HG03469 (cell line): ENCODE results near the gene PSMA6.
"Not testable (repeated sequence)": the region's sequence is repeated elsewhere in the genome, so short reads cannot be mapped to it uniquely, and the experiment has no call there.

Experiments used
- ATAC-seq: cut with Tn5 transposase; IDR thresholded peaks from one replicate; pipeline ENCODE4 v1.9.1; 2021; ENCODE audit warnings: mild to moderate bottlenecking, moderate library complexity, moderate number of reproducible peaks; ENCODE audit not compliant: unreplicated experiment

Gene PSMA6

DNA sequence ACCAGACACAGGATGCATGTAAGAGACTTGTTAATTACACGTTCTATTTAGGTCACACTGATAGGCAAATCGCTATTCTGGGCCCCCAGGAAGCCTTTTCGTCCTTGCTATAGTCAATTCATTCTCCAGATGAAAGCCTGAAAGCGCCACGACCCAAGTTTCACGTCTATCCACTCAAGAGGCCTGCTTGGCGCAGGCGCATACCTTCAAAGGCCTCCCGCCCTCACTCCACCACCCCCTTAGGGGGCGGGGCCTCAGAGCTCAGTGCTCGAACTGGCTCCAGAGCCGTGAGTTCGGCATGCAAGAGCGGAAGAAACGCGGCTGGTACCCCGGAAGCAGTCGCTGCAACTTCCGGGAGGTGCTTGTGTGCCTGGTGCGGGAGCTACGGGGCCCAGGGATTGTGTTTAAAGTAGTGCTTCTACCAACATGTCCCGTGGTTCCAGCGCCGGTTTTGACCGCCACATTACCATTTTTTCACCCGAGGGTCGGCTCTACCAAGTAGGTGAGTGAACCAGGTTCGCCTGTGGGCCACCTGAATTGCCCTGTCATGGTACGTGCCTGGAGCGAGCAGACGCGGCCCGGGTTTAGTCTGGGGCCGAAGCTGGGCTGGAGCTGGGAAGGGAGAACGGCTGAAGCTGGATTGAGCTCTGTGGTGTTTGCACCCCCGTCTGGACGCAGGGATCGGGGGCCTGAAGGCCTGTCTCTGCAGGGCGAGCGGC, at the start of gene PSMA6:
Gene PSMA6, plus strand, starts transcription at position 332 of the 719 bp plus-strand sequence. Its CDS starts 95 bp downstream, at position 427.
- peak; percentile 87 for ATAC-seq

DNA sequence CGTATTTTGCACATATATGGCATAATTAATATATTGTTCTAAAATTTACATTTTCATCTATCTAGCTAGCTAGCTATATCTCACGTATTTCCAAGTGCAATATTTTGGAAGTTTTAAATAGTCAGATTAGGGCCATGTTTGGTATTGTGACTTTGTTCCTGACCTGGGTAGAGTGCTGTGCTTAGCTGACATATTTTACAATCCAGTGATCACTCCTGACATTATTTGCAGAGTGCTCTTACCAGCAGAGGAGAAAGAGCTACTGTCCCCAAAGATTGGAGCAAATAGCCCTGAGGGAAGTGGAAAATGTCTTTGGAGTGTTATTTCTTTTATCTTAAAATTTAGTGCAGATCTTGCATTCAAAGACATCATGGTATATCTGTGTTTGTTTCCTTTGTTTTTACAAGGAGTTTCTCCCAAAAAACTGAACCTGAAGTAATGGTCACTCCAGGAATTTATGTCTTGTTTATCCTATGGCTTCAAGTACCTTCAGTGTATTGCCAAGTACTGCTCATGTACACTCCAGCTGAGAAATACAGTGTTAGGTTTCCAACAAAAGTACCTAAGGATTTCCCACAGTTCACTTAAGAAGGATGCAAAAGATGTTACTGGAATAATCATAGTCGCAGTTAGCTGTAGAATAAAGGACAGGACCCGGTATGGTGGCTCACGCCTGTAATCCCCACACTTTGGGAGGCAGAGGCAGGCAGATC, 49.4 kb upstream of the PSMA6 start:
- ATAC-seq, result no peak

DNA sequence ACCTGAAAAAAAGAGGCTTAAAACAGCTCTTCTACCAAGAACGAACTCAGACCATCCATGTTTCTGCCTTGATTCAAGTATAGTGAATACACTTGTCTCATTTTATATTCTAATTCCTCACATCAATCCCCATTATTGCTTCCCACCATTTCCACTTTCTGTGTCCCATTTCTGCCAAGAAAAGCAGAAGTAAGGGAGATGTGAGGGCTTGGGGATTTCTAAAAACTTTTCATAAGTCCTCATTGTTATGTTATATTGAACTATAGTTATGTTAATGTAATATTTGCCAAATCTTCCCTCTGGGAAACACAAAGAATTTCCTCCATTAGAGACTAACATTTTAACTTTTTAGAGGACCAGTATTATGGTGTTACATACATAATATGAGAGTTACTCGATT, 48.2 kb upstream of the PSMA6 start:
- ATAC-seq, result no peak

DNA sequence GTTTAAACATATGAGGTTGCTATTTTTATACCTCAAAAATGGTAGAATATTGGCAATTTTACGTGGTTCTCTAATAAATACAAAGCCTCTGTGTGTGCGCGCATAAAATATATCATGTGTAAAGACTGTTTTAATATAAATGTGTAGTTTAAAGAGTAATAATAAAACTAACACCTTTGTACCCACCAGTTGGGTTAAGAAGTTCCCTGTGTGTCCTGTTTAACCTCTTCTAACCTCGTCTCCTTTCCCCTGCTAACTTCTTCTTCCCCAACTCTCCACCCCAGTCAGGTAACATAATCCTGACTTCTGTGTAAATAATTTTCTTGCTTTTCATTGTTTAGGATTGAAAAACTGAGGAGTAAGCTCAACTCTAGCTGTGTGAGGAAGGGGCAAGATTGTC, 47.6 kb upstream of the PSMA6 start:
- ATAC-seq, result no peak

DNA sequence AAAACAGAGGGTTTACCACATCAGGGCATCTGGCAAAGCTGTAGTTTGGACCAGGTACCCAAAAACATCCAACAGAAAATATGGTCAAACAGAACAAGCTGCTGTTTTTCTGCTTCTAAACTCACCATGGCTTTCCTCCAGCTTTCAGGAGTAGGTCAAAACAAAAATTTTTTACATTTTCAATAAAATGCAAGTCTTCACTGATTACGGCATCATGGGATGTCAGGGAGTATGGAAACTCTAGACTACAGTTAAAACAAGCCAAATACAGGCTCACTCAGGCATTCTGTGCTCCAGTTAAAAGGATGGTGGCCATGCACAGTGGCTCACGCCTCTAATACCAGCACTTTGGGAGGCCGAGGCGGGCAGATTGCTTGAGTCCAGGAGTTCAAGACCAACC, 47.1 kb upstream of the PSMA6 start:
- no peak for ATAC-seq

DNA sequence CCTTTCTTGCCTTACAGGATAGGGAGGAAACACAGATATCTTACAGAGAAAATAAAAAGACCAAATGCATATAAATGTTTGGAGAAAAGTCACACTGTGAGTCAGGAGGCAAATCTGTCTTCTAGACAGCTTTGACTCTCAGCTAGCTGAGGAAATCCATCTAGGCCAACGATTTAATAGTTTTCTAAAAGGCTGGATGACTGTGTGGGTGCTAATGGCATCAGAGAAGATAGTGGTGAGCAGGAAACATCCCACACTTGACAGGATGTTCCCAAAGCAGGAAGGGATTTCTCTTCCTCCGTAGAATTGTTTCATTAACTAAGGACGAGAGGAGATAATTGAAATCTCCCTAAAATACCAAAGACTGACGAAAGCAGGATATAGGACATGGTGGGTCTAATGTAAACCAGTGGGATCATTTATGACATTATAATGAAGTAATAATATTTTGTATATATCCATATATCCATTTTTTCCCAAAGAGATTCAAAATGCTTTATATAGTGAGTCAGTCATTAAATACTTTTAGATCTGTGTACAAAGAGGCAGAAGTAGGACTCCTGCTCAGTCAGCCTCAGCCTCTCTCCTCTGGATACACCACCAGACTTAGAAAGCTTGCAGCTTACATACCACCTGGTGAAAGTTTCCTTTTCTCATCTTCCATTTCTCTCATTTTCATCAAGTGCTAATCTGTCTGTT, 44.3 kb upstream of the PSMA6 start:
- ATAC-seq, result no peak

DNA sequence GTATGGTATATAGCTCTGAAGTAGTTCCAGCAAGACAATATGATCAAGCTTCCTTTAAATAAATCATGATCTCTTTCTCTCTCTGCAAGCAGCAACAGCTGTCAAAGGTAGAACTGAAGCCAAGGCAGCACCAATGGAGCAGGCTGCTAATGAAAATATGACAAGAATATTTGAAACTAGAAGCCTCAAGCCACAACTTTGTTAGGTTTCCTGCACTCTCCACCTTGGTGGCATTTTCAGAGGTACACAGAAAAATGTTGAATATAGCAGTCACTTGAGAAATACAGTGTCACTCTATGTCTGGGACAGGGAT, 43.8 kb upstream of the PSMA6 start:
- no peak for ATAC-seq

DNA sequence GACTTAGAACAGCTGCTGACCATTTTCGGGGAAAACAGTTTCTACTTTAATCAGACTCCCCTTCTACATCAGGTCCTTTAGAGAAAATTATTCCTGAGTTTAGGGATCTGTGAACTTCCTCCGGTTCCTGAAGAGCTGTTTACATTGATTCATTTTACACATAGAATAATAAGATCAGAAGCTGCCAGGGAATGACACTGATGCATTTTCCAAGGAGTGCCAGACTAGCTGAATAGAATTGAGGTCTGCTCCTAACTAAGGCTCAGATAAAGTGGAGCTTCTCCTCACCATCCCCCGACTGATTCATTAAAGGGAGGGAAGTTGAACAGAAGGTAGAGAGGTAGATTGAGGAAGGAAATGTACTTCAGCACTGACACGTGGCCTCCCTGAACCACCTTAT, 41.9 kb upstream of the PSMA6 start:
- ATAC-seq, result no peak

DNA sequence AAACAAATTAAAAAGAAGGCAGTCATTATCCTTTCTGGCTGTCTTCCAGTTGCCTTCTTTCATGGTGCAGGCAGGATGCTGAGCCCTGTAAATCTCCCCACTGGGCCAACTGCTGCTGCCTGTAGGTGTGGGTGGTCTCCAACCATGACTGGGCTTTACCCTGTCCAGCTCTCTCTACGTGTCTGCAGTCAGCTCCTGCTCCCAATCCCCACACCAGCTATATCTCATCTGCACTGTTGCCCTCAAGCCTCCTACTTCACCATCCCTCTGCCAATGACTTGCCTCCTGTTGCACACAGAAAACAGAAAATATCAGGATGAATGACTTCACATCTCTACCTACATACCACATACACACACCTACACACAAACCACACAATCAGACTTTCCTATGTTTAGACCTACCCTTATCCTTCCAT, 39.7 kb upstream of the PSMA6 start:
- no peak for ATAC-seq

DNA sequence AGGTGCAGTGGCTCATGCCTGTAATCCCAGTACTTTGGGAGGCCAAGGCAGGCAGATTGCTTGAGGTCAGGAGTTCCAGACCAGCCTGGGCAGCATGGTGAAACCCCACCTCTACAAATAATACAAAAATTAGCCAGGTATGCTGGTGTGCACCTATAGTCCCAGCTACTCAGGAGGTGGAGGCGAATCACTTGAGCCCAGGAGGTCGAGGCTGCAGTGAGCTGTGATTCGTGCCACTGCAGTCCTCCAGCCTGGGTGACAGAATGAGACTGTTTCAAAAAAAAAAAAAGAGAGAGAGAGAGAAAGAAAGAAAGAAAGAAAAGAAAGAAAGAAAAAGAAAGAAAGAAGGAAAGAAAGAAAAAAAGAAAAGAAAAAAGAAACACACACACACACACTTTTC, 39.1 kb upstream of the PSMA6 start:
- ATAC-seq, result not testable (repeated sequence)

DNA sequence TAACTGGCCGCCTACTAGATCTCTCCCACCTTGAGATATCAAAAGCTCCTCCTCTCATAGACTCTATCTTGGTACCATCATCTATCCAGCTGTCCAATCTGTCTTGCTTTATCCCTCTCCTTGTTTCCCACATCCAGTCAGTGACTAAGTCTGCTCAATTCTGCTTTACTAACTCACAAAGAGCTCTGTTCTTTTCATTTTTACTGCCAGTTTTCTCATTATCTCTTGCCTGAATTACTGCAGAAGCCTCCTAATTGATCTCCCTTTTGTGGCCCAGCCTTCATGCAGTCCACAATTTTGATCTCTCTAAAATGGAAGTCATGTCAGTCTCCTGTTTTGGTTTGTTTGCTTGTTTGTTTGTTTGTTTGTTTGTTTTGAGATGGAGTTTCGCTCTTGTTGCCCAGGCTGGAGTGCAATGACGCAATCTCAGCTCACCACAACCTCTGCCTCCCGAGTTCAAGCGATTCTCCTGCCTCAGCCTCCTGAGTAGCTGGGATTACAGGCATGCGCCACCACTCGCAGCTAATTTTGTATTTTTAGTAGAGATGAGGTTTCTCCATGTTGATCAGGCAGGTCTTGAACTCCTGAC, 38.1 kb upstream of the PSMA6 start:
- not testable (repeated sequence) for ATAC-seq

DNA sequence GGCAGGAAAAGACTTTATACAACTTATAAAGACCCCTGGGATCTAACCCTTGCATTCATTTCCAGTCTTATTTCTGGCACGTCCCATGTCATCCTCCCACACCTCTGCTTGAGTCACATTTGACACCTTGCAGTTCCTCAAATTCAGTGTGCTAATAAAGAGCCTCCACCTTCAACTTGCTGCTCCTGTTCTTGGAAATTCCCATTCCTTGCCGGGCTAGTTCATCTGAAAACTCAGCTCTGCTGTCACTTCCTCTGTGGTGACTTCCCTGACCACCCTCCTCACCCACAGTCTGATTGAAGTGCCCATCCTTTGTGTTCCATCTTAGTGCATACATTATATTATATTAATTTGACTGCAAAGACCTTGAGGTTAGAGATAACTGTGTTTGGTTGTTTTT, 37.4 kb upstream of the PSMA6 start:
- ATAC-seq, result no peak

DNA sequence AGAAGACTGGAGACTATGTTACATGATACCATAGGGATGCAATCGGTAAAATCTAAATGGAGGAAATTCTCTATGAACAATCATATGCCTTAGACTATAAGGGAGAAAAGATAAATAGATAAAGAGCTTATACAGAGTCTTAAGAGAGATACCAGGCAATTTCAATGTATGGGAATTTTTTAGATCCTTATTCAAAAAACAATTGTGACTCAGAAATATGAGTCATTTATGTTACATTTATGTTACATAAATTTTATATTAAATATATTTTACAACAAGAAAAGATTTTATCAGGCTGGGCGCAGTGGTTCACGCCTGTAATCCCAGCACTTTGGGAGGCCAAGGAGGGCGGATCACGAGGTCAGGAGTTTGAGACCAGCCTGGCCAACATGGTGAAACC, 36.5 kb upstream of the PSMA6 start:
- ATAC-seq, result no peak

DNA sequence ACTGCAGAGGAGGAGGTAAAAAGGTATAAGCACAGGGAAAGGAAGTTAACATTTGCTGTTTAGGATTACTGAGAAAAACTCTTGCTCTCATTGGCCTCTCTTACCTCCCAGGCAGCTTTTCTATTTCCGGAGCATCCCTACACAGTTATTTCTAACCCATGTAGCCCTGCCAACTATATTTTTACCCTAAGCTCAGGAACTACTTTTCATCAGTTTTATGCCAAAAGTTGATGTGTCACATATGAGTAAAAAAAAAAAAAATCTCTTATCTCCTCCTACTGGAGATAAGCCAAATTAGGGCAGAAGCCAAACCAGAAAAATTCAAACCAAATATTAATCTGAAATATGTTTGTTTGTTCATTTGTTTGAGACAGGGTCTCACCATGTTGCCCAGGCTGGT, 34.4 kb upstream of the PSMA6 start:
- no peak for ATAC-seq

DNA sequence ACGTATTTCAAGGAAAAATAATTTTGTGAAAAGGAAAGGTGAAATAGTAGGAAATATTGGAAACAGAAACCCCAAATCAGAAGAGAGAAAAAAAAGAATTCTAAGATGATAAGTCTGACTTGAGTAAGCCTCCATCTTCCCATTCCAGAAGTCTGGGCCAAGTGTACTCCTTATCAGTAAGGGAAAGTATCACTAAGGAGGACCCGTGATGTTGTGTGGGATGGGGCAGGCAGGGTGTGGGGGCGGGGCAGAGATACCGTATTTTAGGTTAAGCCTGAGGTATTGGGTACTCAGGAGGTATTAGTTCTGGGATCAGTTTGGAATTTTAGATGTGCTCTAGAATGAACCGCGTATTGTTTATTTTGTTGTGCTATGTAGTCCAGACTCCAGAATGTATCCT, 33.8 kb upstream of the PSMA6 start:
- no peak for ATAC-seq

DNA sequence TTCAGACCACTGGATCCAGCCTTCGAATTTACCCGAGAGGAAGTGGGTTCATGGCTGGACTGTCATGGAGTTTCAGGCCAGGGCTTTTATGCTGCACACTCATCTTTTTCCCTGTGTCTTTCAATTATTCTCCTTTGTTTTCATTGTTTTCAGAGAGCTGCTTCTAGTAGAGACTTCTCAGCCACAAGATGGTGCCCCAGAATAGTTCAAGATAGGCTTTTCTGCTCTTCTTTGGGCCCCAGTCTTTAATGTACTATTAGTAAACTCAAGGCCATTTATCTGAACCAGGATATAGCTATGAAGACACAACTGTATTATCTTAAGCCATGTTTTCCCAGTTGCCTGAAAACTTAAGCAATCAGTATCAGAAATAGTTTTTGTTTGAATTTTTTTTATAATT, 30.4 kb upstream of the PSMA6 start:
- ATAC-seq, result no peak

DNA sequence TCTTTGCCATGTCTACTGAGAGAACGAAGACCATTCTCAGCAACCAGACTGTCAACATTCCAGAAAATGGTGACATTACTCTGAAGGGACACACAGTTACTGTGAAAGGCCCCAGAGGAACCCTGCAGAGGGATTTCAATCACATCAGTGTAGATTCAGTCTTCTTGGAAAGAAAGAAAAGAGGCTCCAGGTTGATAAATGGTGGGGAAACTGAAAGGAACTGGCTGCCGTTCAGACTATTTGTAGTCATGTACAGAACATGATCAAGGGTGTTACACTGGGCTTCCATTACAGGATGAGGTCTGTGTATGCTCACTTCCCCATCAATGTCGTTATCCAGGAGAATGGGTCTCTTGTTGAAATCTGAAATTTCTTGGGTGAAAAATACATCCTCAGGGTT, 29.7 kb upstream of the PSMA6 start:
- ATAC-seq, result no peak

DNA sequence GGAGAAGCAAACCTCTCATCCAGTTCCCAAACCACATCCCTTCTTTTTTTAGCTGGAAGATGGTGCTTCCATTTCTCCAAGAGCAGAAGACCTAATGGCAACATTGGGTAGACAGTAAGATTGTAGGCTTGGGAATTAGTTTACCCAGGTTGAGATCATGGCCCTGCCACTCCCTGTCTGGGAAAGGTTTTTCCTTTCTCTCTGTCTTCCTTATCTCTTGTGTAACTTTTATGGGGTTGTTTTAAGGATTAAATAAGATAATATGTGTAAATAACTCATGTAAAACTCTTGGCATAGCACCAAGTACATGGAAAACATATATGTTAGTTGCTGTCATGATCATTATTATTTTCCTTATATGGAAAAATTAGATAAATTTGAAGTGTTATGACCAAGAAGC, 23.2 kb upstream of the PSMA6 start:
- no peak for ATAC-seq

DNA sequence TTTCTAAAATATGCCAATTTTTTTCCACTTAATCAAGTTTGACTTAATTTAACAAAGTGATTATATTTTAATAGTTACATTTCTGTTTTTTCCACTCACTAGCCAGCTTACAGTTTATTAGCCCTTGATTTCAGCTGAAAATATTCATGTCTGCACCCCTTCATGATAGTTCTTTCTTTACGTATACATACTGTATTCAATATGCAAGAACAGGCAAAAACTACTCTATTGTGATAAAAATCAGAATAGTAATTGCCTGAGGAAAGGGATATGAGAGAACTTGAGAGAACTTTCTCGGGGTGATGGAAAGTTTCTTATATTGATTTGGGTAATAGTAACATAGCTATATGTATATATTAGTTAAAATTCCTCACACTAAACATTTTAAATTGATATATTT, 17.4 kb upstream of the PSMA6 start:
- ATAC-seq, result no peak

DNA sequence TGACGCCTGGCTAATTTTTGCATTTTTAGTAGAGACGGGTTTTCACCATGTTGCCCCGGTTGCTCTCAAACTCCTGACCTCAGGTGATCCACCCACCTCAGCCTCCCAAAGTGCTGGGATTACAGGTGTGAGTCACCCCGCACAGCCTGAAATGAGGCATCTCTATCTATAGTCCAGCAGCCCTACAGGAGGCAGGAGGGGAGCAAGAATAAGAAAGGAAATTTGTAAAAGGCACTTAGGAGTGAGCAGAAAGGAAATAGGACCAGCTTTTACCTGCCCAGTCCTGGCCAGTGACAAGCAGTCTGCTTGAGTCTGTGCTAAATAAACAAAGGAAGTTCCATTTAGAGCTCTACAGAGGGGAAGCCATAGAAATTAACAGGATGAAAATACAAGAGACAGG, 15.0 kb upstream of the PSMA6 start:
- ATAC-seq, result no peak

DNA sequence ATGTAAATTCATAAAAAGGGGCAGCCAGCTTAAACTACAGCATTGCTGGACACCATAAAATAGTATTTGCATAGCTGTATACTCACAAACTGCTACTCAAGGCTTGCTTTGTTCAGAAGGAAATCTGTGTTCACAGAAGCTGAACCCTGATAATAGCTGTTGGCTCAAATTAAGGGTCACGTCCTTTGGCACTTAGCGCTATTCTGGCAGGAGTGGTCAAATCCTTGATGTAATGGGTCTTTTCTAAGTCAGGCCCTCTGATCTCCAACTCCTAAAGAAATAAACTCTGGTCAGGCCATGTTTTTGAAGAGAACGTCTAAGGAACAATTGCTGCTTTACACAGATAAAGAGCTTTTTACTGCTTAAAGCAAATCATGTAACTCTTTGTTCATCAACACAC, 12.8 kb upstream of the PSMA6 start:
- no peak for ATAC-seq

DNA sequence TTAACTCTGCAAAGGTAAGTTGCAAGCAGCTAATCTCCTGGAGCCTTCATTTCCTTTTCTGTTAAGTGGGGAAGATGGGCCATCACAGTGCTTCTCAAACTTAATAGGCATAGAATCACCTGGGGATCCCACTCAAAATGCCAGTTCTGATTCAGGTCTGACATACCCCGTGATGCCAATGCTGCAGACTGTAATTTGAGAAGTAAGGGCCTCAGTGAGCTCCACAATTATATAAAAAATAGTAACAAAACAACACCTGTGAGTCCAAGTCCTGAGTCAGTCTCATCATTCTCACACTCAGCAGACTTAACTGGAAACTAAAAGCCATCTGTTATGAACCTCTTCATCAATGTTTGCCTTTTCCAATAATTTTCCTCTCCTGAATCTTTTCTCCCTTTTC, 10.8 kb upstream of the PSMA6 start:
- ATAC-seq, result no peak
